ENCODE data around the gene THPO.
A peak's percentile ranks its signal among the peaks of the same experiment; 100 is the strongest.
"Not testable (repeated sequence)": the region's sequence is repeated elsewhere in the genome, so short reads cannot be mapped to it uniquely, and the experiment has no call there.

Gene THPO

DNA sequence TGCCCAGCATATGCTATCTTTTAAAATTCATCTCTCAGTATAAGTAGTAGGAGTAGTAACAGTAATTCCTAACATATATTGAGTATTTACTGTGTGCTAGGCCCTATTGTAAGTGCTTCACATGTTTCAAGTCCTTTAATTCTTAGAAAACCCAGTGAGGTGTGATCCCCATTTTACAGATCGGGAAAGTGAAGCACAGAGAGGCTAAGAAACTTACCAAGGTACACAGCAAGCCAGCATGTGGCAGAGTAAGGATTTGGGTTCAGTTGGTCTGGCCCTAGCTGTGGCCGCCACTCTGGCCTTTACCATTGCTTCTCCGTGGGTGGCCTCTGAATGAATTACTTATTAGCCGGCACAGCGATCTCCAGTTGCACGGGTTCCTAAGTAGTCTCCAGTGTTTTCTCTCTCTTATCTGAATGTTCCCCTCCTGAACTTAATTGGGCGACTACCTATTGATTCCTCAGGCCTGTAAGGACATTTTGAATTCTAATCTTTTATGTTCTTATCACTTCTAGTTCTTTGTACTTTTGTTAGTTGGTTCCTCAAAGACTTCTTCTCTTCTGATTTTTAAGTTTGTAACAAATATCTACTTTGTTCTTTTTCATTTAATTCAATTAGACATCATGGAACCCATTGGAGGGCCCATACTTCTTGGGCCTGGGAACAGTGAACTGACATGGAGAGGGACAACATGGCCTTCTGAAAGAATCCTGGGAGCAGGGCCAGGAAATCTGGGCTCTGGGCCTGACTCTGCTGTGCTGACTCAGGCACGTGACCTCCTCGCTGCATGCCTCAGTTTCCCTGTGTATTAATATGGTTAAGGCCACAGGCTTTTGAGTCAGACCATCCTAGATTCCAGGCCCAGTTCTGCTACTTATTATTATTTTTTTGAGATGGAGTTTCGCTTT lies 28.2 kb downstream of the THPO start:
- DNase-seq (ENCODE audit: low spot score): no peak

DNA sequence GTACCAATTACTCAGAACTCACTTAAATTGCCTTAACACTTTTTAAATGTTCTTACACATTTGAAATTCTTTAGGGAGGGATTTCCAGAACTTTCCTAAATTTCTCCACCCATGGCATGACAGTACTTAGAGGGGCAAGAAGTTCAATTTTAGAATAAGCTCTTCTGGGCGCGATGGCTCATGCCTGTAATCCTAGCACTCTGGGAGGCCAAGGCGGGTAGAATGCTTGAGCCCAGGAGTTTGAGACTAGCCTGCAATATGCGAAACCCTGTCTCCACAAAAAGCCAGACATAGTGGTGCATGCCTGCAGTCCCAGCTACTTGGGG lies 30.0 kb downstream of the THPO start:
- DNase-seq (ENCODE audit: low spot score): no peak

DNA sequence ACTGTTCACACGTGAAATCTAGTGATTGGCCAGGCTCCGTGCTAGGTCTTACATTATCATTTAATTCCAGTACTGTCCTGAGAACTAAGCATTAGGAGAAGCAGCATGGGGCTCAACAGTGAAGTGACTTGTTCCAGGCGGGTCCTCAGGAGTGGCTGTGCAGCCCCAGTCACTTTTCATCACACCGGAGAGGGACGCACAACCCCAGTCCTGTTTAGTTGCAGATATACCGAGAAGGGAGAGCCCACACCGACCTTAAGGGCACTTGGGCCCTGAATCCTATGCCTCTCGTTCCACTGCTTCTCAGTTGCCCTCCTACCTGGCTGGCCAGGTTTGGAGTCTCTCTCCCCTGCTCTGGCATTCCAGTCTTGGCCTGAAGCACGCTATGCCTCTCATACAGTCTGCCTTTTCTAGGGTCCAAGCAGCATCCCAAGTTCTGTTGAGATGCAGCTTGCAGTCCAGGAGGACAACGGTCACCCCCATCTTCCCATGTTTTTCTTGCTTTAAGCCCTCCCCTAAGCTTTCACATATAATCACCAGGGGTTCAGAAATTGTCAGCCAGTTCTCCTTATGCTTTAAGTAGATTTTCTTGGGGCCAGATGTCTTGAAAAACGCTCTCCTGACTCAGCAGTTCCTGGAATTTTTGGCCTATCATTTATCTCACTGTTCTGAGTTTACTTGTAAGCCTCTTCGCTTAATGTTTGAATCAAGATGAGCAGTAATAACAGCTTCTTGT lies 30.5 kb downstream of the THPO start:
- DNase-seq (ENCODE audit: low spot score): no peak

GRCh38 chr3:184346480-184347190 lies 31.4 kb downstream of the THPO start:
- no peak for DNase-seq (ENCODE audit: low spot score)

DNA sequence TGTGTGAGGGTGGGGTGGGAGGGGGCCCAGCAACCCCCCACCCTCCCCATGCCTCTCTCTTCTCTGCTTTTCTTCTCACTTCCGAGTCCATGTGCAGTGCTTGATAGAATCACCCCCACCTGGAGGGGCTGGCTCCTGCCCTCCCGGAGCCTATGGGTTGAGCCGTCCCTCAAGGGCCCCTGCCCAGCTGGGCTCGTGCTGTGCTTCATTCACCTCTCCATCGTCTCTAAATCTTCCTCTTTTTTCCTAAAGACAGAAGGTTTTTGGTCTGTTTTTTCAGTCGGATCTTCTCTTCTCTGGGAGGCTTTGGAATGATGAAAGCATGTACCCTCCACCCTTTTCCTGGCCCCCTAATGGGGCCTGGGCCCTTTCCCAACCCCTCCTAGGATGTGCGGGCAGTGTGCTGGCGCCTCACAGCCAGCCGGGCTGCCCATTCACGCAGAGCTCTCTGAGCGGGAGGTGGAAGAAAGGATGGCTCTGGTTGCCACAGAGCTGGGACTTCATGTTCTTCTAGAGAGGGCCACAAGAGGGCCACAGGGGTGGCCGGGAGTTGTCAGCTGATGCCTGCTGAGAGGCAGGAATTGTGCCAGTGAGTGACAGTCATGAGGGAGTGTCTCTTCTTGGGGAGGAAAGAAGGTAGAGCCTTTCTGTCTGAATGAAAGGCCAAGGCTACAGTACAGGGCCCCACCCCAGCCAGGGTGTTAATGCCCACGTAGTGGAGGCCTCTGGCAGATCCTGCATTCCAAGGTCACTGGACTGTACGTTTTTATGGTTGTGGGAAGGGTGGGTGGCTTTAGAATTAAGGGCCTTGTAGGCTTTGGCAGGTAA lies 32.5 kb downstream of the THPO start:
- DNase-seq (ENCODE audit: low spot score): peak; percentile 91

GRCh38 chr3:184344579-184345316 lies 33.3 kb downstream of the THPO start:
- no peak for DNase-seq (ENCODE audit: low spot score)

DNA sequence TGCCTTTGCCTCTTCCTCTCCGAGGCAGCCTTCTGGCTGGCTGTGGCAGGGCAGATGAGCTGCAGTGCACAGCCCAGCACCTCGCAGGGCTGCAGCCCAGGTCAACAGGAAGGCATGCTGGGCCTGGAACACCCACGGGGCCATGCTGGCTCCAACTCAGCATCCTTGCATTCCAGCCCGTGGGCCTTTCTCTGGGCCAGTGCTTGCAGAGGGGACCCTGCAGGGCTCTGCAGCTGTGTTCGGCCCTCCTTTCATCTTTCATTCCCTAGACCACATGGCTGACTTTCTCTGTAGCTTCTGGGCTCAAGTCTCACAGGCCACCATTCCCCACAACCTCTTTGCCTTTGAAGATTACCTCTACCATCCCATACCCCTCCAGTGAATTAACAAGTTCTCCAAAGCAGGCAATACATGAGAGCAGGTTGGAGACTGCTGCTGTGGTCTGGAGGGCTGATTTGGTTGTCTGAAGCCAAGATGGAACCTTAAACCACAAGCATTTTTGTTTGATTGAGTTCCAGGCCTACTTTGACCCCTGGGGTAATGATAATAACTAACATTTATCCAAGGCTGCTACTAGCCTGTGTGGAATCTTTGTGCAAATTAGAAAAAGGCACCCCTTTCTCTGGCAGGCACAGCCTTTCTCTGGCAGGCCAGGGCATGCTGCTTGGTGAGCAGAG lies 34.7 kb downstream of the THPO start:
- DNase-seq (ENCODE audit: low spot score): no peak

DNA sequence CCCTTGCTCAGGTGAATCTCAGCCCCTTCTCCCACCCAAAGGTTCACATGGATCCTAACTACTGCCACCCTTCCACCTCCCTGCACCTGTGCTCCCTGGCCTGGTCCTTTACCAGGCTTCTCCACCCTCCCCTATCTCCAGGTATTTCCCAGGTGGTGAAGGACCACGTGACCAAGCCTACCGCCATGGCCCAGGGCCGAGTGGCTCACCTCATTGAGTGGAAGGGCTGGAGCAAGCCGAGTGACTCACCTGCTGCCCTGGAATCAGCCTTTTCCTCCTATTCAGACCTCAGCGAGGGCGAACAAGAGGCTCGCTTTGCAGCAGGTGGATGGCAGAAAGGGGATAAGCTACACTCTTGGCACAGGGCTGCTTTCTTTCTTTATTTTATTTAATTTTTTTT lies 36.1 kb downstream of the THPO start:
- DNase-seq (ENCODE audit: low spot score): no peak

DNA sequence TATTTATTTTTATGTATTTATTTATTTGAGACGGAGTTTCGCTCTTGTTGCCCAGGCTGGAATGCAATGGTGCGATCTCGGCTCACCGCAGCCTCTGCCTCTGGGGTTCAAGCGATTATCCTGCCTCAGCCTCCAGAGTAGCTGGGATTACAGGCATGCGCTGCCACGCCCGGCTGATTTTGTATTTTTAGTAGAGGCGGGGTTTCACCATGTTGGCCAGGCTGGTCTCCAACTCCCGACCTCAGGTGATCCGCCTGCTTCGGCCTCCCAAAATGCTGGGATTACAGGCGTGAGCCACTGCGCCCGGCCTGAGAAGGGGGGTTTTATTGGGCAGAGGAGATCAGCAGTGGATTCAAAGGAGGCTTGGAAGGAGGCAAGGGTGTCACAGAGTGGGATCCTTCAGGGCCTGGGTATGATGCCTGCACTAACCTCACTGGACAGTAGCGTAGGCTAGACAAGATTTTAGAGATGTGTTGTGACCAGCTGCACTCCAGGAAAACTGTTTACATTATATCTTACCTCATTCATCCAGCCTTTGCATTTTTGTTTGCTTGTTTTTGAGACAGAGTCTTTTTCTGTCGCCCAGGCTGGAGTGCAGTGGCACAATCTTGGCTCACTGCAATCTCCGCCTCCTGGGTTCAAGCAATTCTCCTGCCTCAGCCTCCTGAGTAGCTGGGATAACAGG lies 38.4 kb downstream of the THPO start:
- DNase-seq (ENCODE audit: low spot score): not testable (repeated sequence)

DNA sequence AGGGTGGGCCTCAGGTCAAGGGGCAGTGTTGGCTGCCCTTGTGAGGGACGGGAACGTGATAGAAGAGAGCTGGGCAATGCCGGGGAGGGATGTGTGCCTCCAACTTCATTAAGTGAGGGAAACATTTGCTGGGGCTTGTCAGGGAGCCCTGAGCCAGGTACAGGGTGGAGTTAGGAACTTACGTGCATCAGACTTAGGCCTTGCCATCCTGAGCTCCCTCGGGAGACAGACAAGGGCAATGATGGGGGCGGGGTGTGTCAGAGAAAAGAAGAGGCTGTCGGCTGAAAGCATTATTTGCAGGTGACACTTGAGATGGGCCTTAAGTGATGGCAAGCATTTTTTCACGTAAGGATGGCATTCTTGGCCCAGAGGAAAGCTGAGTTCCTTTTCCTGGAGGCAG lies 39.0 kb downstream of the THPO start:
- DNase-seq (ENCODE audit: low spot score): no peak

DNA sequence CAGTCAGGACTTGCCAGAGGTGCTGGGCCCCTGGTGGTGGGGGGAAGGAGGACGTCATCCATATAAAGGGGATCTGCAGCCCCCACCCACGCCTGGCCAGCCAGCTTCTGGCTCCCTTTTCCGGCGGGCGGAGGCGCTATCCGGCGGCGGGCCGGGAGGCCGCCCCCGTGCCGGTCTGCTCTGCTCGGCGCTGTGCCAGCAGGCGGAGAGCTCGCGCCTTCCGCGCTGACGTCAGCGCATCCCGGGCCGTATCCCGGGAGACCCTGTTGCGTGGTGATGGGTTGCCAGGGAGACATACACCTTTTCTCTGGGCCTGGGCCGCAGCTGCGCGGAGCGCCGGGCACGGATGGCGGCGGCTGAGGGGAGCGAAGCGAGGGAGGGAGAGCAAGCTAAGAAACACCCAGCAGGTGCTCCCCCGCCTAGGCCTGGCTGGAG lies 39.5 kb downstream of the THPO start:
- no peak for DNase-seq (ENCODE audit: low spot score)

GRCh38 chr3:184337981-184338380 lies 40.0 kb downstream of the THPO start:
- no peak for DNase-seq (ENCODE audit: low spot score)

- no peak for DNase-seq (ENCODE audit: low spot score)
Observed at GRCh38 chr3:184337399-184337714, 40.6 kb downstream of the THPO start, which contains the start of gene FAM131A. Gene FAM131A, plus strand, starts transcription at chr3:184337600. Its CDS starts 31 bp downstream, at chr3:184337631.

DNA sequence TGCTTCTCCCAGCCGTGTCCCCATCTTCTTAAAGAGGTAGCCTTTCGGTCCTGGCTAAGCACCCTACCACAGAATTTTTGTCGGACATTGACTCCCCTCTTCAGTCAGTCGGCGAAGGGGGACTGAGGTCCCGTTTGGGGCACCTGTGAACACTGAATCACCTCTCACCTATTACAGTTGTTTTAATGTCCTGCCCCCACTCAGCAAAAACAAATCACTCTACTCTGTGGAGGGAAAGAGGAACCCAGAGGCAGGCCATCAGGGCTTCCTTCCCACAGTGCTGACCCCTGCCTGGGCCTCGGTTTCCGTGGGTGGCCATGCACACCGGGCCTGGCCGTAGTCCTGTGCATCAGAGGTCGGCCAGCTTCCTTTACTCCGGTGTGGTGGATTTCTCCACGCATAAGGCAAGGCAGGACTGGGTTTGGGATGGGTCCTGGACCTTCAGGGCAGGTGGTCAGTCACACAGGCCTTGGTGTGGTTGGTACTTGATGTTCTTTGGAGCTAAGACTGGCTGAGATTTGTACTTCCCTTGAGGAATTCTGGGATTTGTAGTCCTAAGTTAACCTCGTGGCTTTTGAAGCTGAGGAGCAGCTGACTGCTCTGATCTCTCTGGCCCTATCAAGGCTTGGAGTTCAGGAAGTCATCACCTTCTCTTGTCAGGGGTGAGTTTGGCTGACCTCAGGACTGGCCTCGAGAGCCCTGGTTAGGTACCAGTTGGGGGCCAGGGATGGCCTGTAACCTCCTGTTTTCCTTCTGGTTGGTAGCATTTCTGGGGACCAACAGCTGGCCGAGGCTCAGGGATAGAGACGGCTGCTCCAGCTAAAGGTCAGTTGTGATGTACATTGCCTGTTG lies 41.2 kb downstream of the THPO start:
- peak; percentile 59 for DNase-seq (ENCODE audit: low spot score)

DNA sequence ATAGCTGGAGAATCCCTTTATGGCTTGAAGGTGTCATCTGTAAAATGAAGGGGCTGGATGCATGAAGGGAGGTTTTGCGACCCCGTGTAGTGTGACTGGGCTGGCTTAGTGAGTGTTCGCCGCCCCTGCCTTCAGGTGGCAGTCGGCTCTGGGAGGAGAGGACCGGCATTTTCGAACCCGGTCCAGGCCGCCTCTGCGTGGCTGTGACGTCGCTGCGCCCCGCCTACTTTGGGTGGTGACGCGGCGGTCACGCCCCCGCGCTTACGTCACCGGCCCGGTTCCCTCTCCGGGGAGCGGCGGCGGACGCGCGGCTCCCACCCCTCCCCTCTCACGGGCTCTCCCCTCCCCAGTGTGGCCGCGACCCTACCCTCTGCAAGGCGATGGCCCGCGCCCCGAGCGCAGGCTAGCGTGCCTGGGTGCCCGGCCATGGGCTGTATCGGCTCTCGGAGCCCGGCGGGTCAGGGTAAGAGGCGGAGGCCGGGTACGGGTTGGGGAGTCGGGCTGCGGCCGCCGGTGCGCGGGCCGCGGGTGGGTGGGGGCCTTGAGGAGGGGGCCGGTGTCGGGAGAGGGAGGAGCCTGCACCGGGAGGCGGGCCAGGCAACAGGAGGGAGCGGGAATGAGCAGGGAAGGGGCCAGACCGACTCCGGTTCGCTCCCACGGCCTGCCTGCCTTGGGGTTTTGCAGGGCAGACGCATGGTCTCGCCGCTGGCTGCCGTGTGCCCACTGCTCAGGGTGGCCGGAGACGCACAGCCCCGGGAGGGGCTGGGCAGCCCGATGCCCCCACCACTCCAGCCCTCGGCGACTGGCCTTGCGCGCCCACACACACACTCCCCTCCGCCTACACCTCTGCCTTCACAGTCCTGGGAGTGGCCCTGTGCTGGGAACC lies 42.1 kb downstream of the THPO start:
- peak; percentile 75 for DNase-seq (ENCODE audit: low spot score)

DNA sequence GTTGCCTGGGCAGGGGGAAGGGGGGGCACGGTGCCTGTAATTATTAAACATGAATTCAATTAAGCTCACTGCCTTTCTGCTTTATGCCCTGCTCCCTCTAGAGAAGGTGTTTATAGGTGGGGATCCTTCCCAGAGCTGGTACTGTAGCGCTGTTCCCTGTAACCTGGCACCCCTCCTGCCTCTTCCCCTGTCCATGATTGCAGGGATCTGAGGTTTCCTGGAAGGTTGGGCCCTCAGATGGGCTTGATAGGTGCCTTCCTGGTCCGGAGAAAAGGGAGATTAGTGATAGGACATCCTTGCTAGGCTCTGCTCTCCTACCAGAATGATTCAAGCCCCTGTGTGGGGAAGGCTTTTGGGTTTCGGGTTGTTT lies 42.7 kb downstream of the THPO start:
- no peak for DNase-seq (ENCODE audit: low spot score)

DNA sequence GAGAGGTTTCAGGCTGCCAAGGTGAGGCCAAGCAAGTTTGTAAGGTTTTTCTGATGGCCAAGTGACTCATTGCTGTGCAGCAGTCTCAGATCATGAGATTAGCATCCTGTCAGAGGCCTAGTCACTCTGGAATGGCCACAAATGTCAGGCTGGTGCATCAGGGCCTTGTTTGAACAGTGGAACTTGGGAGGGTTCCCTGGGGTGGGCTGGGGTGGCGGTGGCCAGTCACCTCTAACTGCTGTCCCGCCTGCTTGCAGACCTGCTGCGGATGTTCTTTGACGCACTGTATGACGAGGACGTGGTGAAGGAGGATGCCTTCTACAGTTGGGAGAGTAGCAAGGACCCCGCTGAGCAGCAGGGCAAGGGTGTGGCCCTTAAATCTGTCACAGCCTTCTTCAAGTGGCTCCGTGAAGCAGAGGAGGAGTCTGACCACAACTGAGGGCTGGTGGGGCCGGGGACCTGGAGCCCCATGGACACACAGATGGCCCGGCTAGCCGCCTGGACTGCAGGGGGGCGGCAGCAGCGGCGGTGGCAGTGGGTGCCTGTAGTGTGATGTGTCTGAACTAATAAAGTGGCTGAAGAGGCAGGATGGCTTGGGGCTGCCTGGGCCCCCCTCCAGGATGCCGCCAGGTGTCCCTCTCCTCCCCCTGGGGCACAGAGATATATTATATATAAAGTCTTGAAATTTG lies 43.4 kb downstream of the THPO start:
- no peak for DNase-seq (ENCODE audit: low spot score)

DNA sequence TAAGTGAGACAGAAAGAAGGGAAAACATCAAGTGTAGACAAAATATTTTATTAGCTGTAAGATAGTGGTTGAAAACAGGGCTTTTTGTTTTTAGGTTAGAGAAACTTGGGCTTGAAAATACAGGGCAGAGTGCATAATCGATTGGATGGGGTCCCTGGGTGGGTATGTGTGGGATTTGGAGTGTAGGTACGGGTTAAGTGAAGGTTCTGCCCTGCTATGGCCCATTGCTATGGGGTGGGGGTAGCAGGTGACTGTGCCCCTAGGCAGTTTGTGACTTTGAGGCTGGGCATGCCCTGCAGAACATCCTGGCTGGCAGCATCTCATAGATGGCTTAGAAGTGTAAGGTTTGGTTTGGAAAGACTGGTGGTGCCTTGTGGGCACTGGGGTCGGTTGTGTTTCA lies 44.3 kb downstream of the THPO start:
- no peak for DNase-seq (ENCODE audit: low spot score)

Data from HuH-7.5 (cell line).